ENCODE results near the gene PXDN. TPM values are rescaled to one million over a fixed set of nuclear protein-coding genes. Genes with fewer than 3 reads are reported as not detected.

Gene PXDN
- total and polyA plus RNA-seq, 2 experiments from 2014 or later, result 85.7 to 129 TPM

DNA sequence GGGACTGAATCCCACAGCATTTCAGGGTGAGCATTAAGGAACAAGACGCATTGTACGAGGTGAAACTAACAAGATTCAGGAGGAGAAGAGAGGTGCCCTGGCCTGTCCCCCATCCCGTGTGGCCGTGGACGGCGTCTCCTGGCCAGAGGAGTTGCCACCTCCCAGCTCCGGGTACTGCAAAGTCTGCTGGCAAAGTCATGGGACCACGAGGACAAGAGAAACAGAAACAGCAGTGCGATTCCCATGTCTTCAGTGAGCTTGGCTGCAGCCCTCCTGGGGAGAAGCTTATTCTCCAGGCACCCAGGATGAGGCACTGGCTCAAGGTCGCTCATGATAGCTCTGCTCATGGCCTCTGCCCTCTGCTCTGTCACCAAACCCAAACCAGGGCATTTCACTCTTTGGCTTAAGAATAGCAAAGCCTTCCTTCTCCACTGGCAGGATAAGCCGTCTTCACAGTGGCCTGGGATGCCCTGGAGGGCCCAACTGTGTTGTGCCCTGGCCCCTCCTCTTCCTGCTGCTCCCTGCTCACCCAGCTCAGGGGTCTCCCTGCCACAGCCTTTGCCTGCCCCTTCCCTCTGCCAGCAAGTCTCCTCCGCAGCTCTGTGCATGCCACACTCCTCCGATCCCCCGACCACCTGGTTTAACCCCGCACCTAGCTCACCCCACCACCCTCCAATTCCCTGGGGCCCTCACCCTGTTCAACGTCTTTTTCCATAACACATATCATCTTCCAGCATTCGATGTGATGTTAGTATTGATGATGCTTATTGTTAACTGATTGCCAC lies 144.8 kb downstream of the PXDN start:
- Histone ChIP-seq H3K4me3 (no peak overlapping the region), H3K4me1 (ENCODE audit: low read depth) (no peaks in the 10 kb centered on the region), H3K9me3 (ENCODE audit: low read depth) (no peaks in the 10 kb centered on the region), H3K27me3 (no peaks in the 10 kb centered on the region), H3K36me3 (no peaks in the 10 kb centered on the region), H3K27ac (no peak overlapping the region)
- TF ChIP-seq, protein P1, sequence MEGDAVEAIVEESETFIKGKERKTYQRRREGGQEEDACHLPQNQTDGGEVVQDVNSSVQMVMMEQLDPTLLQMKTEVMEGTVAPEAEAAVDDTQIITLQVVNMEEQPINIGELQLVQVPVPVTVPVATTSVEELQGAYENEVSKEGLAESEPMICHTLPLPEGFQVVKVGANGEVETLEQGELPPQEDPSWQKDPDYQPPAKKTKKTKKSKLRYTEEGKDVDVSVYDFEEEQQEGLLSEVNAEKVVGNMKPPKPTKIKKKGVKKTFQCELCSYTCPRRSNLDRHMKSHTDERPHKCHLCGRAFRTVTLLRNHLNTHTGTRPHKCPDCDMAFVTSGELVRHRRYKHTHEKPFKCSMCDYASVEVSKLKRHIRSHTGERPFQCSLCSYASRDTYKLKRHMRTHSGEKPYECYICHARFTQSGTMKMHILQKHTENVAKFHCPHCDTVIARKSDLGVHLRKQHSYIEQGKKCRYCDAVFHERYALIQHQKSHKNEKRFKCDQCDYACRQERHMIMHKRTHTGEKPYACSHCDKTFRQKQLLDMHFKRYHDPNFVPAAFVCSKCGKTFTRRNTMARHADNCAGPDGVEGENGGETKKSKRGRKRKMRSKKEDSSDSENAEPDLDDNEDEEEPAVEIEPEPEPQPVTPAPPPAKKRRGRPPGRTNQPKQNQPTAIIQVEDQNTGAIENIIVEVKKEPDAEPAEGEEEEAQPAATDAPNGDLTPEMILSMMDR (IDR thresholded peaks at IDR 0.05; ENCODE audit: low read depth, low read length), result no peak
- no peak for DNase-seq (ENCODE audit: low read depth in 1 of 2, low spot score in 1 of 2)

DNA sequence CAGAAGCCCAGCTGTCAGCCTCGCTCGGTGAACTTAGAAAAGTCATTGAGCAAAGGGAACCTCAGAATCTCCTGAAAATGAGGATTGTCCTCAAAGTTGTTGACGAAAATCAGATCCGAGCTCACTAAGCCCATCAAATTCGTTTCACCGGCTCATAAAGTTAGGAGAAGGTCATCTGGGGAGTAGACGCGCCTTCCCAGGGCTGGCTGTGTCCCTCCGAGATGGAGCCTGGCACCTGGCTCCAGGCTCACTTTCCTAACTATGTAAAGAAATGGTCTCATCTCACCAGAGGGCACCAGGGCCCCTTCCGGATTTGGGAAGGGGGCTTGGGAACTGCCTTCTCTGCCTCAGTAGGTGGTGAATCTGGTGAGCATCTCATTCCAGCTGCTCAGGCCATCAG lies 145.5 kb downstream of the PXDN start:
- Histone ChIP-seq H3K27me3 (no peaks in the 10 kb centered on the region), H3K36me3 (no peaks in the 10 kb centered on the region), H3K9me3 (ENCODE audit: low read depth) (no peaks in the 10 kb centered on the region), H3K27ac (no peak overlapping the region), H3K4me3 (no peak overlapping the region), H3K4me1 (ENCODE audit: low read depth) (no peaks in the 10 kb centered on the region)
- DNase-seq (ENCODE audit: low read depth in 1 of 2, low spot score in 1 of 2), result no peak
- TF ChIP-seq, protein P1 (IDR thresholded peaks at IDR 0.05; ENCODE audit: low read depth, low read length), result no peak

- TF ChIP-seq, protein P1 (IDR thresholded peaks at IDR 0.05; ENCODE audit: low read depth, low read length), result no peak
- Histone ChIP-seq H3K27me3 (no peaks in the 10 kb centered on the region), H3K27ac (no peak overlapping the region), H3K36me3 (no peaks in the 10 kb centered on the region), H3K4me1 (ENCODE audit: low read depth) (no peaks in the 10 kb centered on the region), H3K9me3 (ENCODE audit: low read depth) (no peaks in the 10 kb centered on the region), H3K4me3 (no peak overlapping the region)
- no peak for DNase-seq (ENCODE audit: low read depth in 1 of 2, low spot score in 1 of 2)
These were observed 146.1 kb downstream of the PXDN start for GRCh38 chr2:1598041-1598710.

DNA sequence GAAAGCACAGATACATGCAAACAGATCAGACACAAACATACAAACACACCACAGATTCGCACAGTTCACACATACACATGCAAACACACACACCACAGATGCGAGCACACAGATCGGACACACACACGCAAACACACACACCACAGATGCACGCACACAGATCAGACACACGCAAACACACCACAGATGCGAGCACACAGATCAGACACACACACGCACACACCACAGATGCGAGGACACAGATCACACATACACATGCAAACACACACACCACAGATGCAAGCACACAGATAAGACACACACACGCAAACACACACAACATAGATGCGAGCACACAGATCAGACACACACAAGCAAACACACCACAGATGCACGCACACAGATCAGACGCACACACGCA lies 149.0 kb downstream of the PXDN start:
- H3K36me3 ChIP-seq, result no peaks in the 10 kb centered on the region
- H3K27ac ChIP-seq, result no peak overlapping the region
- H3K4me3 ChIP-seq, result no peak overlapping the region
- no peaks in the 10 kb centered on the region for H3K27me3 ChIP-seq
- no peaks in the 10 kb centered on the region for H3K4me1 ChIP-seq (ENCODE audit: low read depth)
- H3K9me3 ChIP-seq (ENCODE audit: low read depth), result no peaks in the 10 kb centered on the region
- TF ChIP-seq, protein P1 (IDR thresholded peaks at IDR 0.05; ENCODE audit: low read depth, low read length), result no peak
- DNase-seq (ENCODE audit: low read depth in 1 of 2, low spot score in 1 of 2), result no peak

GRCh38 chr2:1594373-1595171 lies 149.7 kb downstream of the PXDN start:
- TF ChIP-seq, protein P1 (IDR thresholded peaks at IDR 0.05; ENCODE audit: low read depth, low read length), result no peak
- Histone ChIP-seq H3K9me3 (ENCODE audit: low read depth) (no peaks in the 10 kb centered on the region), H3K36me3 (no peaks in the 10 kb centered on the region), H3K4me3 (no peak overlapping the region), H3K4me1 (ENCODE audit: low read depth) (no peaks in the 10 kb centered on the region), H3K27ac (no peak overlapping the region), H3K27me3 (no peaks in the 10 kb centered on the region)
- no peak for DNase-seq (ENCODE audit: low read depth in 1 of 2, low spot score in 1 of 2)
